Endothelial cell of umbilical vein (primary cell): ENCODE results near the gene NECAB2.

ENCODE experiments used
- CTCF ChIP-seq, 2 donors: IDR thresholded peaks; 1 replicate in 1 of 2; 2 replicates in 1 of 2; pipeline ENCODE4 v1.5.1; 2011; ENCODE audit warnings: low read length in 2 of 2, mild to moderate bottlenecking in 2 of 2, moderate library complexity in 2 of 2, control low read depth in 1 of 2, inconsistent platforms in 1 of 2, low read depth in 1 of 2; ENCODE audit not compliant: insufficient read depth in 1 of 2; ENCODE audit errors: extremely low read depth in 1 of 2
- EZH2 ChIP-seq: IDR thresholded peaks from 2 replicates; pipeline ENCODE4 v1.6.1; 2012; ENCODE audit warnings: borderline replicate concordance, low read depth, mild to moderate bottlenecking, moderate library complexity, low read length, inconsistent platforms; ENCODE audit not compliant: severe bottlenecking
- GATA2 ChIP-seq: IDR thresholded peaks from 2 replicates; pipeline ENCODE4 v1.7.0; 2011; ENCODE audit warnings: low read depth, mild to moderate bottlenecking, moderate library complexity, mixed read lengths, low read length; ENCODE audit not compliant: insufficient read length, insufficient read depth
- MAX ChIP-seq: IDR thresholded peaks from 2 replicates; pipeline ENCODE4 v1.6.1; 2011; ENCODE audit not compliant: insufficient read depth, insufficient read length
- POLR2A ChIP-seq: IDR thresholded peaks from 2 replicates; pipeline ENCODE4 v1.6.1; 2012; ENCODE audit warnings: low read depth, mild to moderate bottlenecking, control low read depth, low read length
- POLR2AphosphoS5 ChIP-seq: IDR thresholded peaks from 2 replicates; pipeline ENCODE4 v1.6.1; 2012; ENCODE audit warnings: low read depth, mild to moderate bottlenecking, control low read depth, low read length, moderate library complexity; ENCODE audit not compliant: insufficient read depth

- TF ChIP-seq POLR2A = no peak
- TF ChIP-seq CTCF (IDR thresholded peaks at IDR 0.05; ENCODE audit: extremely low read depth in 1 of 2, insufficient read depth in 1 of 2, low read depth in 1 of 2, low read length in 2 of 2) = no peak
- no peak for TF ChIP-seq POLR2AphosphoS5
- TF ChIP-seq MAX = no peak
- TF ChIP-seq GATA2 = no peak
- no peak for TF ChIP-seq EZH2
Measured at GRCh38 chr16:83946154-83946780, 21.8 kb upstream of the NECAB2 start.
